GM19463 (cell line): ENCODE results near the gene MRPS7.

Source experiments
- ATAC-seq: cut with Tn5 transposase; IDR thresholded peaks from one replicate; pipeline ENCODE4 v1.9.1; 2021; ENCODE audit warnings: mild to moderate bottlenecking, moderate library complexity; ENCODE audit not compliant: unreplicated experiment

Gene MRPS7

GRCh38 chr17:75307957-75308731, 46.5 kb downstream of the MRPS7 start:
- ATAC-seq, result no peak

DNA sequence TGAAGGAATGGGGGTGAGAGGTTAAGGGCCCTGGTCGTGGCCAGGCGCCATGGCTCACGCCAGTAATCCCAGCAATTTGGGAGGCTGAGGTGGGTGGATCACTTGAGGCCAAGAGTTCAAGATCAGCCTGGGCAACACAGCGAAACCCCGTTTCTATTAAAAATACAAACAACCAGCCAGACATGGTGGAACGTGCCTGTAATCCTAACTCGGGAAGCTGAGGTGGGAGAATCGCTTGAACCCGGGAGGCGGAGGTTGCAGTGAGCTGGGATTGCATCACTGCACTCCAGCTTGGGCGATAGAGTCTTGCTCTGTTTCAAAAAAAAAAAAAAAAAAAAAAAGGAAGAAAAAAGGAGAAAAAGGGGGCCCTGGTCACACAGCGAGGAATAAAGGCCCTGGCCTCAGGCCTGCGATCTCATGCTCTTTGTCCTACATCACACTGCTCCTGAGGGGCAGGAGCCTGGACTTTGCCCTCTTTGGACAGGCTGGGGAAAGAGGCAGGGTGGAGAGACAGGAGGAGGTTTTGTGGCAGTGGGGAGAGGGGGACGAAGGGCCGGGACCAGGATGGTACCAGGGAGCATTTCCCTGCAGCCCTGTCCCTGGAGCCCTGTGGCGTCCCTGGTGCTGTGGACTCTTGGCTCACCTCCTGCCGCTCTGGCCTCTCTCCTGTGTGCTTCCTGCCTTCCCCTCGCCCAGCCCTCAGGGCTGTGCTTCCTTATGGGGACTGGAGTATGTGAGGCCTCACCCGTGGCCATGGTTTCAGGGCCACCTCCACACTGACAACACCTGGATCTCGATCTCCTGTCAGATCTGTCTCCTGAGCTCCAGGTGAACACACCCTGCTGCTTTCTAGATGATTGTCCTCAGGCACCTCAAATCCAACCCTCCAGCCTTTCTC, 47.3 kb downstream of the MRPS7 start:
- ATAC-seq, result no peak

GRCh38 chr17:75313941-75314551, 52.4 kb downstream of the MRPS7 start:
- ATAC-seq, result peak; percentile 79

DNA sequence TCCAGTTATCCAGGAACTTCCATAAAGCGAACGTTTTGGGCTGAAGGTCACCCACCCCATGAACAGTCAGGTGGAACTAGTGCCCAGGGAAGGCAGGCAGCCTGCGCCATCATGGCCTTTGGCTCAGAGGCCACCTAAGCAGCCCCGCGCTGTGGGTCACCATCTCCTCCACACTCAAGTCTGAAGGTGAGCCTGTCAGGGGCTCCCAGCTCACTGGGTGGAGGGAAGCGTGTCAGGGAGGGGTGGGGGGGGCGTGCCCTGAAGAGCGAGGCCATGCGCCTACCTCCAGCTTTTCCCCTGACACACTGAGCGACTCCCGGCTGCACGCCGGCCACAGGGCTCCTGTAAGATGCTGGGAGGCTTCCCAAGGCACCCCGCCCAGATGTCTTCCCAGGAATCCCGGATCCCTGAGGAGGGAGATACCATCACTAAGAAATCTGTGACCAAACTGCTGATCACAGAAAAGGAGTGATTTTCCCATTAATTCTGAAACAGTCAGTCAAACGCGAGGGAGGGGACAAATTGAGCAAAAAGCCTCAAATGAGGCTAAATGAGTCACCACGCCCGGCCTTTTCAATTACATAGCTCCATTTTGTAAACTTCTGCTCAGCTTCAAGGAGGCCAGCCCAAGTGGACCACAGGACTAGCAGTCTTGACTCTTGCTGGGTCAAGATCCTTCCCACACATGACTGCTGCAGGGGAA, 54.0 kb downstream of the MRPS7 start:
- ATAC-seq, result no peak
